ENCODE data around the gene IRX4.
"Not testable (repeated sequence)": the region's sequence is repeated elsewhere in the genome, so short reads cannot be mapped to it uniquely, and the experiment has no call there.

IRX4 gene

GRCh38 chr5:1858436-1858835 is 24.3 kb downstream of the IRX4 start:
- DNase-seq (ENCODE audit: low read depth in 2 of 2) = no peak

- no peak for DNase-seq (ENCODE audit: low read depth in 2 of 2)
These were observed 25.5 kb downstream of the IRX4 start for GRCh38 chr5:1857256-1857600.

GRCh38 chr5:1856596-1857255 is 26.0 kb downstream of the IRX4 start:
- DNase-seq (ENCODE audit: low read depth in 2 of 2) = no peak

GRCh38 chr5:1855596-1855995 is 27.1 kb downstream of the IRX4 start:
- no peak for DNase-seq (ENCODE audit: low read depth in 2 of 2)

GRCh38 chr5:1855075-1855474 is 27.6 kb downstream of the IRX4 start:
- no peak for DNase-seq (ENCODE audit: low read depth in 2 of 2)

- DNase-seq (ENCODE audit: low read depth in 2 of 2) = no peak
These were observed 29.2 kb downstream of the IRX4 start for GRCh38 chr5:1853531-1853930.

- no peak for DNase-seq (ENCODE audit: low read depth in 2 of 2)
These were observed 30.3 kb downstream of the IRX4 start for GRCh38 chr5:1852324-1852947.

GRCh38 chr5:1851290-1851934 is 31.3 kb downstream of the IRX4 start:
- DNase-seq (ENCODE audit: low read depth in 2 of 2) = no peak

GRCh38 chr5:1850324-1851154 is 32.2 kb downstream of the IRX4 start:
- no peak for DNase-seq (ENCODE audit: low read depth in 2 of 2)

- no peak for DNase-seq (ENCODE audit: low read depth in 2 of 2)
These were observed 35.1 kb downstream of the IRX4 start for GRCh38 chr5:1847611-1848010.

GRCh38 chr5:1847056-1847455 is 35.7 kb downstream of the IRX4 start:
- no peak for DNase-seq (ENCODE audit: low read depth in 2 of 2)

GRCh38 chr5:1846583-1846982 is 36.1 kb downstream of the IRX4 start:
- DNase-seq (ENCODE audit: low read depth in 2 of 2) = no peak

GRCh38 chr5:1845696-1846095 is 37.0 kb downstream of the IRX4 start:
- DNase-seq (ENCODE audit: low read depth in 2 of 2) = no peak

GRCh38 chr5:1844708-1845436 is 37.9 kb downstream of the IRX4 start:
- no peak for DNase-seq (ENCODE audit: low read depth in 2 of 2)

GRCh38 chr5:1843761-1844160 is 39.0 kb downstream of the IRX4 start:
- DNase-seq (ENCODE audit: low read depth in 2 of 2) = not testable (repeated sequence)

- no peak for DNase-seq (ENCODE audit: low read depth in 2 of 2)
These were observed 40.5 kb downstream of the IRX4 start for GRCh38 chr5:1842004-1842819.

- DNase-seq (ENCODE audit: low read depth in 2 of 2) = no peak
These were observed 41.8 kb downstream of the IRX4 start for GRCh38 chr5:1840741-1841521.

- DNase-seq (ENCODE audit: low read depth in 2 of 2) = no peak
These were observed 42.6 kb downstream of the IRX4 start for GRCh38 chr5:1840071-1840547.

- DNase-seq (ENCODE audit: low read depth in 2 of 2) = no peak
These were observed 44.7 kb downstream of the IRX4 start for GRCh38 chr5:1838013-1838412.
